ENCODE measurements around the gene PAX5. TPM values are rescaled to one million over a fixed set of nuclear protein-coding genes. Genes with fewer than 3 reads are reported as not detected.

PAX5 gene
- polyA plus RNA-seq, 1 donor from 2014 or later = not detected

DNA sequence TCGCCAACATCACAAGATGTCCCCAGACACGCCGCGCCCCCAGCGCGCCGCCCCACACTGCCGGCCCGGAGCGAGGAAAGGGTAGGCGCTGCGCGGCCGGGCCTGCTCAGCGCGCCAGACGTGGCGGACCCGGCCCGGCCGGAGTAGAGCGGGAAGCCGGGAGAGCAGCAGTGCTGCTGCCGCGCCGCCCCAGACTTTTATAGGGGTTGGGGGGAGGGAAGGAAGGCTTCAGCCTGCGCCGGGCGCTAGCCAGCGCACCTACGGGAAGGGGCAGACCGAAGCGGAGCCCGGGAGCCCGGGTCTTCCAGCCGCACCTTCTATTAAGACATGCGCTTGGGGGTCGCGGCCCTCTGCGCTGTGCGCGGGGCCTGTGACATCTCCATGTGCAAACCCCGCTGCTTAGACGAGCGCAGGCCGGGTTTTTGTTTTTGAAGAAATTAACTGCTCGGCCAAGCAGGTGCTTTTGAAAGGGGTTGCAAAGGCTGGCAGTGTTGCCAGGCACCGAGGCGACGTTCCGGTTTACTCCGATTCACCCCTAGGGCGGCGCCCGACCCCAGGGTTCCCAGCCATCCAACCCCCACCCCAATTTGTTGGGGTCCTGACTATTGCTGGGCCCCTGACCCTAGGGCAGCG, 353 bp upstream of the PAX5 start:
- Histone ChIP-seq H3K9me3 (ENCODE audit: low read length) (no peaks in the 10 kb centered on the region), H3K27me3 (ENCODE audit: insufficient read depth, low read depth, low read length) (peaks cover 100% of the 10 kb centered on the region), H3K9ac (ENCODE audit: low read length) (no peak overlapping the region), H3K9me2 (ENCODE audit: insufficient read depth, low read length) (no peaks in the 10 kb centered on the region), H2AFZ (ENCODE audit: low read depth, low read length) (no peak overlapping the region), H3K4me2 (ENCODE audit: low read length) (no peak overlapping the region), H3K4me3 (ENCODE audit: low read length) (no peak overlapping the region), H4K20me1 (ENCODE audit: insufficient read depth) (no peaks in the 10 kb centered on the region), H3K27ac (ENCODE audit: low read length) (no peak overlapping the region), H3K36me3 (ENCODE audit: insufficient read depth, low read length) (no peaks in the 10 kb centered on the region), H3K79me2 (replicated peaks; ENCODE audit: insufficient read depth, low read length) (no peaks in the 10 kb centered on the region), H3F3A (ENCODE audit: insufficient read depth, low read length, poor library complexity, severe bottlenecking) (no peaks in the 10 kb centered on the region)
- TF ChIP-seq EZH2 (IDR thresholded peaks at IDR 0.05; ENCODE audit: borderline replicate concordance, insufficient read depth, low read length, poor library complexity, severe bottlenecking) (peak; percentile 36), RAD21 (conservative IDR thresholded peaks at IDR 0.05) (no peak), TAF1 (IDR thresholded peaks at IDR 0.05; ENCODE audit: low read depth) (no peak), MXI1 (conservative IDR thresholded peaks at IDR 0.05; ENCODE audit: poor library complexity, severe bottlenecking) (no peak), POLR2AphosphoS5 (IDR thresholded peaks at IDR 0.05) (peak; percentile 48), SMC3 (conservative IDR thresholded peaks at IDR 0.05; ENCODE audit: poor library complexity) (no peak)
- TF ChIP-seq, protein P1, sequence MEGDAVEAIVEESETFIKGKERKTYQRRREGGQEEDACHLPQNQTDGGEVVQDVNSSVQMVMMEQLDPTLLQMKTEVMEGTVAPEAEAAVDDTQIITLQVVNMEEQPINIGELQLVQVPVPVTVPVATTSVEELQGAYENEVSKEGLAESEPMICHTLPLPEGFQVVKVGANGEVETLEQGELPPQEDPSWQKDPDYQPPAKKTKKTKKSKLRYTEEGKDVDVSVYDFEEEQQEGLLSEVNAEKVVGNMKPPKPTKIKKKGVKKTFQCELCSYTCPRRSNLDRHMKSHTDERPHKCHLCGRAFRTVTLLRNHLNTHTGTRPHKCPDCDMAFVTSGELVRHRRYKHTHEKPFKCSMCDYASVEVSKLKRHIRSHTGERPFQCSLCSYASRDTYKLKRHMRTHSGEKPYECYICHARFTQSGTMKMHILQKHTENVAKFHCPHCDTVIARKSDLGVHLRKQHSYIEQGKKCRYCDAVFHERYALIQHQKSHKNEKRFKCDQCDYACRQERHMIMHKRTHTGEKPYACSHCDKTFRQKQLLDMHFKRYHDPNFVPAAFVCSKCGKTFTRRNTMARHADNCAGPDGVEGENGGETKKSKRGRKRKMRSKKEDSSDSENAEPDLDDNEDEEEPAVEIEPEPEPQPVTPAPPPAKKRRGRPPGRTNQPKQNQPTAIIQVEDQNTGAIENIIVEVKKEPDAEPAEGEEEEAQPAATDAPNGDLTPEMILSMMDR (IDR thresholded peaks at IDR 0.05; ENCODE audit: poor library complexity, severe bottlenecking) = no peak
- TF ChIP-seq, protein P2, sequence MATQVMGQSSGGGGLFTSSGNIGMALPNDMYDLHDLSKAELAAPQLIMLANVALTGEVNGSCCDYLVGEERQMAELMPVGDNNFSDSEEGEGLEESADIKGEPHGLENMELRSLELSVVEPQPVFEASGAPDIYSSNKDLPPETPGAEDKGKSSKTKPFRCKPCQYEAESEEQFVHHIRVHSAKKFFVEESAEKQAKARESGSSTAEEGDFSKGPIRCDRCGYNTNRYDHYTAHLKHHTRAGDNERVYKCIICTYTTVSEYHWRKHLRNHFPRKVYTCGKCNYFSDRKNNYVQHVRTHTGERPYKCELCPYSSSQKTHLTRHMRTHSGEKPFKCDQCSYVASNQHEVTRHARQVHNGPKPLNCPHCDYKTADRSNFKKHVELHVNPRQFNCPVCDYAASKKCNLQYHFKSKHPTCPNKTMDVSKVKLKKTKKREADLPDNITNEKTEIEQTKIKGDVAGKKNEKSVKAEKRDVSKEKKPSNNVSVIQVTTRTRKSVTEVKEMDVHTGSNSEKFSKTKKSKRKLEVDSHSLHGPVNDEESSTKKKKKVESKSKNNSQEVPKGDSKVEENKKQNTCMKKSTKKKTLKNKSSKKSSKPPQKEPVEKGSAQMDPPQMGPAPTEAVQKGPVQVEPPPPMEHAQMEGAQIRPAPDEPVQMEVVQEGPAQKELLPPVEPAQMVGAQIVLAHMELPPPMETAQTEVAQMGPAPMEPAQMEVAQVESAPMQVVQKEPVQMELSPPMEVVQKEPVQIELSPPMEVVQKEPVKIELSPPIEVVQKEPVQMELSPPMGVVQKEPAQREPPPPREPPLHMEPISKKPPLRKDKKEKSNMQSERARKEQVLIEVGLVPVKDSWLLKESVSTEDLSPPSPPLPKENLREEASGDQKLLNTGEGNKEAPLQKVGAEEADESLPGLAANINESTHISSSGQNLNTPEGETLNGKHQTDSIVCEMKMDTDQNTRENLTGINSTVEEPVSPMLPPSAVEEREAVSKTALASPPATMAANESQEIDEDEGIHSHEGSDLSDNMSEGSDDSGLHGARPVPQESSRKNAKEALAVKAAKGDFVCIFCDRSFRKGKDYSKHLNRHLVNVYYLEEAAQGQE (IDR thresholded peaks at IDR 0.05; ENCODE audit: borderline replicate concordance) = peak; percentile 25

DNA sequence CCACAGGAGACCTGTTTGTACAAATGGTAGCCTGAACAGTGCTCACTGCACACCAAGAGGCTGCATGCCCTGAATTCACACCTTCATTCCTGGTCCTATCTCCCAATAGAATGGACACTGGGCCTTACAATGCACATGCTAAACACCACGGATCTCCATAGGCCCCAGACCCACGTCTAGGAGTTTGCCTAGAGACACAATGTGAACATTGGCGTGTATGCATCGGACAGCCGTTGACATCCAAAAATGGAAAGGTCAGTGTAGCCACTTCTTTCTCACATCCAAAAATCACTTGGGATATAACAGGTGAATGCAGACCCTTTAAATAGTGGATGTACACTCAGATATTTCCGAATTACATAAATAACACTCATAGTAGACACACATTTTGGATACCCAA, 927 bp downstream of the PAX5 start:
- Histone ChIP-seq H3K9ac (ENCODE audit: low read length) (no peak overlapping the region), H3K27me3 (ENCODE audit: insufficient read depth, low read depth, low read length) (peaks cover 100% of the 10 kb centered on the region), H3K27ac (ENCODE audit: low read length) (no peak overlapping the region), H2AFZ (ENCODE audit: low read depth, low read length) (no peak overlapping the region), H3K79me2 (replicated peaks; ENCODE audit: insufficient read depth, low read length) (no peaks in the 10 kb centered on the region), H3K4me2 (ENCODE audit: low read length) (no peak overlapping the region), H4K20me1 (ENCODE audit: insufficient read depth) (no peaks in the 10 kb centered on the region), H3K36me3 (ENCODE audit: insufficient read depth, low read length) (no peaks in the 10 kb centered on the region), H3K9me3 (ENCODE audit: low read length) (no peaks in the 10 kb centered on the region), H3K4me3 (ENCODE audit: low read length) (no peak overlapping the region), H3K9me2 (ENCODE audit: insufficient read depth, low read length) (no peaks in the 10 kb centered on the region), H3F3A (ENCODE audit: insufficient read depth, low read length, poor library complexity, severe bottlenecking) (no peaks in the 10 kb centered on the region)
- TF ChIP-seq EZH2 (IDR thresholded peaks at IDR 0.05; ENCODE audit: borderline replicate concordance, insufficient read depth, low read length, poor library complexity, severe bottlenecking) (no peak), RAD21 (conservative IDR thresholded peaks at IDR 0.05) (no peak), SMC3 (conservative IDR thresholded peaks at IDR 0.05; ENCODE audit: poor library complexity) (no peak), MXI1 (conservative IDR thresholded peaks at IDR 0.05; ENCODE audit: poor library complexity, severe bottlenecking) (no peak), TAF1 (IDR thresholded peaks at IDR 0.05; ENCODE audit: low read depth) (no peak), POLR2AphosphoS5 (IDR thresholded peaks at IDR 0.05) (no peak), EP300 (conservative IDR thresholded peaks at IDR 0.05; ENCODE audit: poor library complexity, severe bottlenecking) (no peak)
- TF ChIP-seq, protein P1 (IDR thresholded peaks at IDR 0.05; ENCODE audit: poor library complexity, severe bottlenecking) = no peak
- TF ChIP-seq, protein P2 (IDR thresholded peaks at IDR 0.05; ENCODE audit: borderline replicate concordance) = no peak
